8988T (cell line): ENCODE results near the gene ADGRG7.

Source experiments
- DNase-seq: peaks from one replicate; pipeline ENCODE4 v3.0.0; 2011

The ADGRG7 gene

DNA sequence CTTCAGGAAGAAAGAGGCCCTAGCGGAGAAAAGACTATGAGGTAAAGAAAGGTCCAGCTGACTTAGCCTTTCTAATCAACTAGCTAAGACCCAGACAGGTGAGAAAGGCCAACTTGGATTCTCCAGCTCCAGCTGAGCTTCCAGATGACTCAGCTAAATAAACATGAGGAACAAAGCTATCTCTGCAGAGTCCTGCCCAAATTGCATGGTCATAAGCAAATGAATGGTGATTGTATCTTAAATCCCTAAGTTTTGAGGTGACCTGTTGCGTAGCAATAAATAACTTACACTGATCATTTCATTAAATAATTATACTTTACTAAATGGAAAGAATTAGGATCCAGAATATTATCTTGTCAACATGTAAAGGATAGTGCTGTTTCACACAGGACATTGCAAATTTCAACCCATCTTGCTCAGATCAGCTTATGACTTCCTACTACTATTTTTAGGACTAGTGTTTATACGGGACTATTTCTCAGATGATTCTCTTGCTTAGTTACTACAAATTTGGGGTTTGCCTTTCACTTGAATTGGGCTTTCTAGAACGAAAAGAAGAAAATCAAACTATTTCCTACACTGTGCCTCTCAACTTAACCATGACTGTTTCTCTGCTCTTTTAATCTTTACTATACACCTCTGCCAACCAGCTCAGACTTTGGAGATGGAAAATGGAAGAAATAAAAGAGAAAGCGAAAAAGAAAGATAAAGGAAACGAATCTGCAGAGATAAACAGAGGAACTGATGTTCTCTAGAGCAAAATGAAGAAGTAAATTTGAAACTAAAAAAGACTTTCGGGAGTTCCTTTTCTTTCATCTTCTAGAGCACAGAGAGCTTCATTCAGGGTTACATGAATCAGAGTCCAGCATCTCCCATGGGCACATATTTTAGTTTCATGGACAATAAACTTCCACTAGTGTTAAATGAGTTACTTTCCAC lies 6.6 kb upstream of the ADGRG7 start:
- no peak for DNase-seq

- DNase-seq = no peak
Observed at GRCh38 chr3:100603469-100603868, 5.9 kb upstream of the ADGRG7 start.

GRCh38 chr3:100605358-100605757 lies 4.0 kb upstream of the ADGRG7 start:
- DNase-seq = no peak

DNA sequence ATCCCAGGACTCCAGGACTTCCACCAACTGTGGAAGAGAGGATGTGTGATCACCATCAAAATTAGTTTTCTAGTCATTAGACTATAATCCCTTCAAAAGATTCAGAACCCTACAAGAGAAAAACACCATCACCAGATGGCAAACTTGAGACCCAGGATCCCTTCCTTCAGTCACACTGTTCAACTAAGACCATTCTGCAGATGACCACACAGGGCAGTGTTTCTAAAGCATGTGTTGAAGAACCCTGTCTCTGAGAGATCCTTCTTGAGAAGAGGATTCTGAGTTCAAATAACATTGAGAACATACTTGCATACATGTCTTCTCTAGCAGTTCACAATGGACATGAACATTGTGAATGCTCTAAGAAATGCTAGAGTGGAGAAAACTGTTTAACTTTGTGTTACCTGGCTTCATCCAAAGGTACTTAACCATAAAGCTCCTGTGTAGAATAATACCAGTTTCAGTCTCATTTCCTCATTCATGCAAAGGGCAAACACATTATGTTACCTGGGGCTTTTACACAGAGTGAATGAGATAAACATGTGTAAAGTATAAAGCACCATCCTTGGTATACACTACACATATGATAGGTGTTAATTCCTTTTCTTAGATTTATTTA lies 2.4 kb upstream of the ADGRG7 start:
- DNase-seq = no peak

GRCh38 chr3:100609963-100610362 lies 562 bp downstream of the ADGRG7 start:
- no peak for DNase-seq

DNA sequence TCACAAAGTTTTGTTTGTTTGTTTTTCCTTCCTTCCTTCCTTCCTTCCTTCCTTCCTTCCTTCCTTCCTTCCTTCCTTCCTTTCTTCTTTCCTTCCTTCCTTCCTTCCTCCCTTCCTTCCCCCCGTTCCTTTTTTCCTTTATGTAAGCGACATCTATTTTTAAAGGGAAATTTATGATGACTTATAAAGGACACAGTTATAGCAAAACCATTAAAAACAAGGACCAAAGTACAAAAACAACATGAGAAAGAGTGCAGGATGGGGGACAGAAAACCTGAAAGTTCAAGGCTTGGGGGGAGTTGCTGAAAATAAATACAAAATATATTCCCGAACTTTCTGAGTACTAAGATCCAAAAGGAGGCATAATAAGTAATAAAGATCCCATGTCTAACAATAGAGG lies 1.8 kb downstream of the ADGRG7 start:
- no peak for DNase-seq

- DNase-seq = no peak
Observed at GRCh38 chr3:100613721-100614390, 4.5 kb downstream of the ADGRG7 start.

DNA sequence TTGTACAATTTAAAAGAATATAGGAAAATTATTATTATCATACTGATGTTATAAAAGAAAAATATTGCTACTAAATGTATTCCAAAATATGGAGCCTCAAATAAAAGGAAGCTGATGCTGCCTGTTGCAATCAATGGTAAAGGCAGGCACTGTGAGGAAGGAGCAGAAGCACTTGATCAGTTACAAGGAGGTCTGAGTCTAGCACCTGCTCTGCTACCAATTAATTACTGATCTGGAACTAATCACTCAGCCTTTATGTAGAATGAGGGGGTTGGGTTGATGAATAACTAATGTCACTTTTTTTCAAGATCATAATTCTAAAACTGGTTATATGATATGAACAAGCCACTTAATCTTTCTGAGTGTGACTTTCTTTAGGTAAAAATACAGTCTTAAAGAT lies 5.5 kb downstream of the ADGRG7 start:
- no peak for DNase-seq

GRCh38 chr3:100615684-100616083 lies 6.3 kb downstream of the ADGRG7 start:
- no peak for DNase-seq

- no peak for DNase-seq
Observed at GRCh38 chr3:100621251-100621650, 11.8 kb downstream of the ADGRG7 start.

DNA sequence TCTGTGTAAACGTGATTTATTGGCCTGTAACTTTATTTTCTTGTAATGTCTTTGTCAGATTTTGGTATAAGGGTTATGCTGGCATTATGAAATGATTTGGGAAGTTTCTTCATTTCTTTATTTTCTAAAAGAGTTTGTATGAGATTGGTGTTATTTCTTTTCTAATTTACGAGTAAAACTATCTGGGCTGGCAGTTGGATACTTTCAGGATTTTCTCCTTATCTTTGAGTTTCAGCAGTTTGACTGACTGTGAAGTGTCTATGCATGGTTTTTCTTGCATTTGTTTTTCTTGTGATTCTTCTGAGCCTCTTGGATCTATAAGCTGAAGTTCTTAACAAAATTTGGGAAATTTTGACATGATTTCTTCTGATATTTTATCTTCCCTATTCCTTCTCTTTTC lies 18.1 kb downstream of the ADGRG7 start:
- no peak for DNase-seq

GRCh38 chr3:100629421-100630127 lies 20.2 kb downstream of the ADGRG7 start:
- DNase-seq = no peak

GRCh38 chr3:100630664-100631063 lies 21.3 kb downstream of the ADGRG7 start:
- no peak for DNase-seq

GRCh38 chr3:100631236-100631635 lies 21.8 kb downstream of the ADGRG7 start:
- DNase-seq = no peak

GRCh38 chr3:100634493-100635272 lies 25.3 kb downstream of the ADGRG7 start:
- DNase-seq = no peak

- no peak for DNase-seq
Observed at GRCh38 chr3:100635273-100635701, 25.9 kb downstream of the ADGRG7 start.

GRCh38 chr3:100637197-100637631 lies 27.8 kb downstream of the ADGRG7 start:
- no peak for DNase-seq

GRCh38 chr3:100640633-100641032 lies 31.2 kb downstream of the ADGRG7 start:
- no peak for DNase-seq

- DNase-seq = no peak
Observed at GRCh38 chr3:100641471-100642032, 32.2 kb downstream of the ADGRG7 start.

DNA sequence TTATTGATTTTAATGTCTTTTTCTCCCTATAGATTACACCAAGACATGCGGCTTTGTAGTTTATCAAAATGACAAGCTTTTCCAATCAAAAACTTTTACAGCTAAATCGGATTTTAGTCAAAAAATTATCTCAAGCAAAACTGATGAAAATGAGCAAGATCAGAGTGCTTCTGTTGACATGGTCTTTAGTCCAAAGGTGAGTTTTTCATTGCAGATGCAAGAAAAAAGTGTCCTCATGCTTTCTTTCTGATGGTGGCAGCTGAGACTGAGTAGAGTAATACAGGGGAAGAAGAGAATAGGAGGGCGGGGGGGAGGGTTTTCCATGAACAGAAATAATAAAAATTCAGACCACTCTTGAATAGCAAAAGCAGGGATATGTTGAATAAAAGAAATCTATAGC lies 36.5 kb downstream of the ADGRG7 start:
- DNase-seq = no peak

DNA sequence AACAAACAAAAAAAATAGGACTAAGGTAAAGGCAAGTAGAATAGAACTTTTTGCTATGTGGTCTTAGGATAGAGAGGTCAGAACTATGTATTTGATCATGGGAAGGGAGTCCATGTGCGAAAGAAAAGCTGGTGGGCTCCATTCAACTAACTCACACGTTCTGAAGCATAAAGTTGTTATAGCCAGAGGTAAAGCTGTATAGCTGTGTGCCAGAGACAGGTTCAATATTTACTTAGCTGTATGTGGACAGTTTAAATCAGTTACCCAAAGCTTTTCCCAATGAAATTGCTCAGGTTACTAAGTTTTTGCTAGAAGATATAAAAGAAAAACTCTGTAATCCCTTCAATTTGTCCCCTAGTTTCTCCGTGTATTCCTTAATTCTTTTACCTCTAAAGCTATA lies 37.8 kb downstream of the ADGRG7 start:
- no peak for DNase-seq

DNA sequence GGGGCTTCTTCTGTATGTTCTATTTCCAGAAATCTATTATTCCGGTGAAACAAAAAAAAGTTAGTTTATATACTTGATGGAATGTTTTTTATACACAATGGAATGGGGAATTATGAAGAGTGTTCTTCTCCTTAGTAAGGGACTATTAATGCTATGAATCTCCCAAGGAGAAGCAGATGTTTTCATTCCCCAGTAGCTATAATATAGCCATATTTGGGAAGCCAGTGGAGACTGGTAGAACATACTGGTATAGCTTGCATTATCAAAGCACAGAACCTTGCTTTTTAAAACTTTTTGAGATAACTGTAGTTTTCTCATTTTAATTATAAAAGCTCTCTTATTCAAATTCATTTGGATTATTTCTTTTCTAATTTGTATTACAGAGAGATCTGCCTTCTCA lies 38.3 kb downstream of the ADGRG7 start:
- DNase-seq = no peak
